ENCODE results near the gene SRD5A2. TPM values are rescaled to one million over a fixed set of nuclear protein-coding genes. Genes with fewer than 3 reads are reported as not detected.

Gene SRD5A2
- total RNA-seq, 1 donor from 2014 or later = not detected

DNA sequence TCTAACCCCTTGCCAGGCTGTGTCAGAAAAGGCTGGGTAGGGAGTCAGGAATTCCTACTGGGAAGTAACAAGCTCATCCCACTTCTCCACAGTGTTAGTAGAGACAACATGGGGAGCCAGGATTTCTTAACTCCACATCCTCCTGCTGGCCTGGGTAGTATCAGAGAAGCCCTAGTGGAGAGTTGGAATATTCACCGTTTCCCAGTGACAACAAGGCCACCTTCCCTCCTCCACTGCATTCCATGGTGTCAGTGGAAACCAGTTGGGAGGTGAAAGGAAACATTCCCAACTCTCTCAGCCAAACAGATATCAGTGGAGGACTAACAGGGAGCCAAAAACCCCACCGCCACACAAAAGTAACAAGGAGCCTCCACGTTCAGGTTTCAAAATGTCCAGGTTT lies 41.2 kb downstream of the SRD5A2 start:
- H3K9me3 Mint-ChIP-seq (ENCODE audit: unreplicated experiment) = peaks cover 18% of the 10 kb centered on the region
- no peaks in the 10 kb centered on the region for H3K36me3 Mint-ChIP-seq (ENCODE audit: unreplicated experiment)
- H3K4me3 Mint-ChIP-seq (ENCODE audit: unreplicated experiment) = no peak overlapping the region
- peaks cover 34% of the 10 kb centered on the region for H3K27me3 Mint-ChIP-seq (ENCODE audit: unreplicated experiment)
- H3K4me1 Mint-ChIP-seq (ENCODE audit: unreplicated experiment) = no peaks in the 10 kb centered on the region
- no peak overlapping the region for H3K27ac Mint-ChIP-seq (ENCODE audit: unreplicated experiment)
- no peak for TF ChIP-seq CTCF (IDR thresholded peaks at IDR 0.05)
- no peak for DNase-seq (ENCODE audit: extremely low spot score, unreplicated experiment)

DNA sequence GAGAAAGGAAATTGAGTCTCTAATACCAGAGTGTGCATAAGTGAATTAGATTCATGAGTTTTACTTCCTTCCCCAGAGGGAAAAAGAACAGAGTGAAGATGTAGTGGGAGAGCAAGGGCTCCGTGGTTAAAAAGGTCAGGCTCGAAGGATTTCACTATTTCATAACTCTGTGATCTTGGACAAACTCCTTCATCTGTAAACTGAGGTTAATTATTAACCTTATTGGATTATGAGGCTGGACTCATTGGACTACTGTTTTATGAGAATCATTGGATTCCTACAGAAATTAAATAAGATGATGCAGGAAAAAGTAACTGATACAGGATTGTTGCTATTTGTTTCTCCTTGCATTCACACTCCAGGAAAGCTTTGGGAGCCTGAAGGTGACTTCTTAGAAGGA lies 45.0 kb downstream of the SRD5A2 start:
- H3K27ac Mint-ChIP-seq (ENCODE audit: unreplicated experiment) = no peak overlapping the region
- DNase-seq (ENCODE audit: extremely low spot score, unreplicated experiment) = no peak
- H3K4me3 Mint-ChIP-seq (ENCODE audit: unreplicated experiment) = no peak overlapping the region
- H3K4me1 Mint-ChIP-seq (ENCODE audit: unreplicated experiment) = no peaks in the 10 kb centered on the region
- no peak for TF ChIP-seq CTCF (IDR thresholded peaks at IDR 0.05)
- peaks cover 26% of the 10 kb centered on the region for H3K27me3 Mint-ChIP-seq (ENCODE audit: unreplicated experiment)
- H3K9me3 Mint-ChIP-seq (ENCODE audit: unreplicated experiment) = no peaks in the 10 kb centered on the region
- H3K36me3 Mint-ChIP-seq (ENCODE audit: unreplicated experiment) = no peaks in the 10 kb centered on the region

GRCh38 chr2:31534636-31535035 lies 46.1 kb downstream of the SRD5A2 start:
- Mint-ChIP-seq H3K27ac (ENCODE audit: unreplicated experiment) (no peak overlapping the region), H3K9me3 (ENCODE audit: unreplicated experiment) (no peaks in the 10 kb centered on the region), H3K36me3 (ENCODE audit: unreplicated experiment) (no peaks in the 10 kb centered on the region), H3K4me3 (ENCODE audit: unreplicated experiment) (no peak overlapping the region), H3K4me1 (ENCODE audit: unreplicated experiment) (no peaks in the 10 kb centered on the region), H3K27me3 (ENCODE audit: unreplicated experiment) (peaks cover 29% of the 10 kb centered on the region)
- DNase-seq (ENCODE audit: extremely low spot score, unreplicated experiment) = no peak
- TF ChIP-seq CTCF (IDR thresholded peaks at IDR 0.05) = no peak

DNA sequence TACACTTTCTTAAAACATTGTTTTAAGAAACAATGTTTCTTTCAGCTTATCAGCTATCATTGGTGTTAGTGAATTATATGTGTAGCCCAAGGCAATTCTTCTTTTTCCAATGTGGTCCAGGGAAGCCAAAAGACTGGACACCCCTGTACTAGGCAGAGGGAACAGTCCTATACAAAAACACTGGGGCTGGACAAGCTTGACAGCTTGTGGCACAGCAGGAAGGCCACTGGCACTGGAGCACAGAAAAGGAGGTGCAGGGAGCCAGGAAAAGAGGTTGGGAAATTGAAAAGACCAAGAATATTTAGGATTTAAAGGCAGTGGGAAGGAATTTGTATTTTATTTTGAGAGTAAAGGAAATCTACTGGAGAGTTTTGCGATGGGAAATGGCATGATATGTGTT lies 47.7 kb downstream of the SRD5A2 start:
- Mint-ChIP-seq H3K36me3 (ENCODE audit: unreplicated experiment) (no peaks in the 10 kb centered on the region), H3K27me3 (ENCODE audit: unreplicated experiment) (peaks cover 38% of the 10 kb centered on the region), H3K9me3 (ENCODE audit: unreplicated experiment) (no peaks in the 10 kb centered on the region), H3K4me1 (ENCODE audit: unreplicated experiment) (no peaks in the 10 kb centered on the region), H3K4me3 (ENCODE audit: unreplicated experiment) (no peak overlapping the region), H3K27ac (ENCODE audit: unreplicated experiment) (no peak overlapping the region)
- no peak for TF ChIP-seq CTCF (IDR thresholded peaks at IDR 0.05)
- DNase-seq (ENCODE audit: extremely low spot score, unreplicated experiment) = no peak

GRCh38 chr2:31531101-31531500 lies 49.6 kb downstream of the SRD5A2 start:
- DNase-seq (ENCODE audit: extremely low spot score, unreplicated experiment) = no peak
- H3K4me1 Mint-ChIP-seq (ENCODE audit: unreplicated experiment) = no peaks in the 10 kb centered on the region
- no peak overlapping the region for H3K4me3 Mint-ChIP-seq (ENCODE audit: unreplicated experiment)
- H3K27ac Mint-ChIP-seq (ENCODE audit: unreplicated experiment) = no peak overlapping the region
- peaks cover 33% of the 10 kb centered on the region for H3K27me3 Mint-ChIP-seq (ENCODE audit: unreplicated experiment)
- no peaks in the 10 kb centered on the region for H3K9me3 Mint-ChIP-seq (ENCODE audit: unreplicated experiment)
- no peak for TF ChIP-seq CTCF (IDR thresholded peaks at IDR 0.05)
- no peaks in the 10 kb centered on the region for H3K36me3 Mint-ChIP-seq (ENCODE audit: unreplicated experiment)
